Erythroblast (primary cell): ENCODE measurements around the gene LBH.

Experiments
- GATA1 ChIP-seq: IDR thresholded peaks from 2 replicates; pipeline ENCODE4 v1.6.1; 2011; ENCODE audit warnings: low read depth, mild to moderate bottlenecking, control low read depth, low read length, moderate library complexity
- POLR2A ChIP-seq: IDR thresholded peaks from 2 replicates; pipeline ENCODE4 v1.6.1; 2011; ENCODE audit warnings: mild to moderate bottlenecking, low read length

DNA sequence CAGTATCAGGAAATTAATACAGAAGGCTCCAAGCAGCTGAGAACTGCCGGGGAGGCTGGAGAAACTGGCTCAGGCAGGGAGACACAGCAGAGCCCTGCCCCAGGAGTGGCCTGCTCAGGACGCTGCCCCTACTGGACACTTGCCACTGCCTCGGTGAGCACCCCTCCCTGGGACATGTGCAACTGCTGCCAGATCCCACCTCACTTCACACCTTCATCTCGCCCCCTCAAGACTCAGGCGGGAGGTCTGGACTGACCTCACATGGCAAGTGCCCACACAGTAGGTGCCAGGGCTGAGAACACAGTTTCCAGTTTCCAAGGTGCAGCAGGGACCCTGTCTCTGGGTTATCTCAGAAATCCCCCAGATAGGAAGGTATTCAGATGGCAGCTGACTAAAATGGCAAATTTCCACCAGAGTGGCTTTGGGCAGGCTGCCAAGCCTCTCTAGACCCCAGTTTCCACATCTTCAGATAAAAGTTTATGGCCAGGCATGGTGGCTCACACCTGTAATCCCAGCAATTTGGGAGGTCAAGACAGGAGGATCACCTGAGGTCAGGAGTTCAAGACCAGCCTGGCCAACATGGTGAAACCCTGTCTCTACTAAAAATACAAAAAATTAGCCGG, 33.7 kb upstream of the LBH start:
- TF ChIP-seq POLR2A (no peak), GATA1 (no peak)
